ENCODE measurements around the gene WIPF3.

GRCh38 chr7:29940199-29940598 lies 133.9 kb downstream of the WIPF3 start:
- no peak for TF ChIP-seq CTCF (IDR thresholded peaks at IDR 0.05; ENCODE audit: low read depth, low read length, missing input control)
- no peak for TF ChIP-seq MAX (IDR thresholded peaks at IDR 0.05)
- no peak for TF ChIP-seq HNF4A (conservative IDR thresholded peaks at IDR 0.05)
- TF ChIP-seq SP1 (IDR thresholded peaks at IDR 0.05) = no peak
- no peak for TF ChIP-seq REST (IDR thresholded peaks at IDR 0.05)
- TF ChIP-seq TAF1 (conservative IDR thresholded peaks at IDR 0.05) = no peak
- TF ChIP-seq YY1 (IDR thresholded peaks at IDR 0.05) = no peak
- no peak for TF ChIP-seq JUND (IDR thresholded peaks at IDR 0.05)

Data from liver (tissue), 3 donors.